Fibroblast of mammary gland (primary cell): ENCODE results near the gene ACD.
A peak's percentile ranks its signal among the peaks of the same experiment; 100 is the strongest.

ENCODE experiments used
- DNase-seq: peaks from one replicate; pipeline ENCODE4 v3.0.0-alpha.2; 2010; ENCODE audit warnings: low read depth
- H3K4me3 ChIP-seq: 2 replicates; pipeline ENCODE4 v1.5.1; 2011; ENCODE audit warnings: low read depth, mild to moderate bottlenecking, low read length, moderate library complexity; ENCODE audit not compliant: control insufficient read depth
- TF ChIP-seq, protein P1 (sequence below): conservative IDR thresholded peaks from 2 replicates; pipeline ENCODE4 v1.5.1; 2011; ENCODE audit warnings: low read depth, low read length, inconsistent platforms; ENCODE audit not compliant: control insufficient read depth, insufficient read depth

Gene ACD

DNA sequence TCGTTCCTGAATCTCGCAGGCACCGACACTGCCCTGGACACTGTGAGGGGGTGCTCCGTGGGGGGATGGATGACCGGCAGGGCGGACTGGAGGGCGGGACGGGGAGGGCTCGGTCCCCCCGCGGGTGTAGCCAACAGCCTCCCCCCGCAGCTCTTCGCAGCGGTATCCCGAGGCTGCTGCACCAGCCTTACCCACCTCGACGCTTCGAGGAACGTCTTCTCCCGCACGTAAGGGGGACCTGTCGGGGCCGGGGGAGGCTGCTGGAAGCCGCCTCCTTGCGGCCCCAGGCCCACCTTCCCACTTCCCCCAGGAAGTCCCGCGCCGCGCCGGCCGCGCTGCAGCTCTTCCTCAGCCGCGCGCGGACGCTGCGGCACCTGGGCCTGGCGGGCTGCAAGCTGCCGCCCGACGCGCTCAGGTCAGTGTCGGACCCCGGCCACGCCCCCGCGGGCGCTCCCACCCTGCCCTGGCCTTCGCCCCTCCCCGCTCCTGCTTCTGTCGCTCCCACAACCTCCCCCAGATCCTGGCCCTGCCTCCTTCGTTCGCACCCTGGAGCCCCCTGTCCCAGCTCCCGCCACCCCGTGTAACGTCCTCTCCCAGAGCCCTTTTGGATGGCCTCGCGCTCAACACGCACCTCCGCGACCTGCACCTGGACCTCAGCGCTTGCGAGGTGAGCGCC lies 11.8 kb downstream of the ACD start:
- TF ChIP-seq, protein P1, sequence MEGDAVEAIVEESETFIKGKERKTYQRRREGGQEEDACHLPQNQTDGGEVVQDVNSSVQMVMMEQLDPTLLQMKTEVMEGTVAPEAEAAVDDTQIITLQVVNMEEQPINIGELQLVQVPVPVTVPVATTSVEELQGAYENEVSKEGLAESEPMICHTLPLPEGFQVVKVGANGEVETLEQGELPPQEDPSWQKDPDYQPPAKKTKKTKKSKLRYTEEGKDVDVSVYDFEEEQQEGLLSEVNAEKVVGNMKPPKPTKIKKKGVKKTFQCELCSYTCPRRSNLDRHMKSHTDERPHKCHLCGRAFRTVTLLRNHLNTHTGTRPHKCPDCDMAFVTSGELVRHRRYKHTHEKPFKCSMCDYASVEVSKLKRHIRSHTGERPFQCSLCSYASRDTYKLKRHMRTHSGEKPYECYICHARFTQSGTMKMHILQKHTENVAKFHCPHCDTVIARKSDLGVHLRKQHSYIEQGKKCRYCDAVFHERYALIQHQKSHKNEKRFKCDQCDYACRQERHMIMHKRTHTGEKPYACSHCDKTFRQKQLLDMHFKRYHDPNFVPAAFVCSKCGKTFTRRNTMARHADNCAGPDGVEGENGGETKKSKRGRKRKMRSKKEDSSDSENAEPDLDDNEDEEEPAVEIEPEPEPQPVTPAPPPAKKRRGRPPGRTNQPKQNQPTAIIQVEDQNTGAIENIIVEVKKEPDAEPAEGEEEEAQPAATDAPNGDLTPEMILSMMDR: no peak
- DNase-seq: no peak
- H3K4me3 ChIP-seq: no peak overlapping the region

DNA sequence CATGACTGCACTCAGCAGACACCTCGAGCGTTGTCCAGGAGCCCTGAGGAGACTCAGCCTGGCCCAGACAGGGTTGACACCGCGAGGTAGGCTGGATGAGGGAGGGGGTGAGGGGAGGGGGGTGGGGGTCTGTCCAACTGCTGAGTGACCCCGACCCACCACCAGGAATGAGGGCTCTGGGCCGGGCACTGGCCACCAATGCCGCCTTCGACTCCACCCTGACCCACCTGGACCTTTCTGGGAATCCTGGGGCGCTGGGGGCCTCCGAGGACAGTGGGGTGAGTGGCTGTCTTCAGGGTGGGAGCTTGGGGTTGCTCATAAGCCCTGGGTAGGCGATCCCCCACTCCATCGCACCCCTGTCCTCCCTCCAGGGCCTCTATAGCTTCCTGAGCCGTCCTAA lies 12.4 kb downstream of the ACD start:
- H3K4me3 ChIP-seq: no peak overlapping the region
- no peak for DNase-seq
- TF ChIP-seq, protein P1: no peak

DNA sequence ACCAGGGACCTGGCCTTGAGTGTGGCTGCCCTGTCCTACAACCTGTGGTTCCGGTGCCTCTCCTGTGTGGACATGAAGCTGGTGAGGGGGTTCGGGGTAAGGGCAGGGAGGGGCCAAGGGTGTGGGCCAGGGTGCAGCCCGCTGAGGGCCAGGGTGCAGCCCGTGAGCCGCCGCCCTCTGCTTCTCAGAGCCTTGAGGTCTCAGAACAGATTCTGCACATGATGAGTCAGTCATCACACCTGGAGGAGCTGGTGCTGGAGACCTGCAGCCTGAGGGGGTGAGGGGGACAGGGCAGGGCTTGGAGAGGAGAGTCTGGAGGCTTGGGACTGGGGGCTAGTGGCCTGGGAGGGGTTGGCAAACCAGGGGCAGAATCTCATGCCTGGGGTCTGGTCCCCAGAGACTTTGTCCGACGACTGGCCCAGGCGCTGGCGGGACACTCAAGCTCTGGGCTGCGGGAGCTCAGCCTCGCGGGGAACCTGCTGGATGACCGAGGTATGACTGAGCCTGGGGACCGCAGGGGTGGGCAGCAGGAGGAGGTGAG lies 12.9 kb downstream of the ACD start:
- TF ChIP-seq, protein P1: no peak
- H3K4me3 ChIP-seq: no peak overlapping the region
- DNase-seq: no peak

DNA sequence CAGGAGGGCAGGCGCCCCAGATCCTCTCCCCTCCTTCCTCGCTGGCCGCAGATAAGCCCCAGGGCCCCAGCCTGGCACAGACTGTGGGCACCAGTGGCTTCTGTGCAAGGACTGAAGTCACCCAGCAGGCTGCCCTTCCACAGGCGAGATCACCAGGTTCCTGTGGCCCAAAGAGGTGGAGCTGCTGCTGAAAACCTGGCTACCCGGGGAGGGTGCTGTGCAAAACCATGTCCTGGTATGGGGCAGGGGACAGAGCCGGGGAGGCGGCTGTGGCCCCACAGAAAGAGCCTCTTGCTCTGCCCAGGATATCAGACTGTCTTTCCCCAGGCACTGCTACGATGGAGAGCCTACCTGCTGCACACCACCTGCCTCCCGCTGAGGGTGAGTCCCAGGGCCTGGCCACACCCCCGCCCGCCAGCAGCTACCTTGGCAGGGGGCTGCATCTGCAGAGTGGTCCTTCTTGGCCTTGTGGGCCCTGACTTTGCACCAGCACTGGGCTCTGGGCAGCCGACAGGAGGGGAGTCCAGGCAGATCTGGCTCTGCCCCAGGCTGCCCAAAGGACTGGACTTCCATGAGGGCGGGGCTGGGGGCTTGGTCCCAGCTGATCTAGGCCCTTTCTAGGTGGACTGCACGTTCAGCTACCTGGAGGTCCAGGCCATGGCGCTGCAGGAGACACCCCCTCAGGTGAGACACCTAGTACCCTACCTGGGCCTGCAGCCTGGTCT lies 14.5 kb downstream of the ACD start:
- H3K4me3 ChIP-seq: no peak overlapping the region
- TF ChIP-seq, protein P1: no peak
- DNase-seq: no peak

DNA sequence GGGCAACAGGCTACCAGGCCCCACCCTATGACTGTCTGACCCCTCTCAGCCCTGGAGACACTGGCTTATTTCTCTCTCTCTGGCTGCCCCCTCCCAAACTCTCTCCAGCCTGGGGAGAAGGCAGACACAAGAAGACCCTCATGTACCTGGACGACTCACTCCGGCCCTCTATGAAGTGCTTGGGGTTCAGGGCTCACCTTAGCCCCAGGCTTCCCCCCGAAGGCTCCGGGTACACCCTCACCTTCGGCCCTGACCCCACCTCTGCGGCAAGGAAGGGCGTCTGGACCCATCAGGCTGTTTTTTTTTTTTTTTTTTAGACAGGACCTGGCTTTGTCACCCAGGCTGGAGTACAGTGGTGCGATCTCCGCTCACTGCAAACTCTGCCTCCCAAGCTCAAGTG lies 16.0 kb downstream of the ACD start:
- H3K4me3 ChIP-seq: no peak overlapping the region
- no peak for DNase-seq

DNA sequence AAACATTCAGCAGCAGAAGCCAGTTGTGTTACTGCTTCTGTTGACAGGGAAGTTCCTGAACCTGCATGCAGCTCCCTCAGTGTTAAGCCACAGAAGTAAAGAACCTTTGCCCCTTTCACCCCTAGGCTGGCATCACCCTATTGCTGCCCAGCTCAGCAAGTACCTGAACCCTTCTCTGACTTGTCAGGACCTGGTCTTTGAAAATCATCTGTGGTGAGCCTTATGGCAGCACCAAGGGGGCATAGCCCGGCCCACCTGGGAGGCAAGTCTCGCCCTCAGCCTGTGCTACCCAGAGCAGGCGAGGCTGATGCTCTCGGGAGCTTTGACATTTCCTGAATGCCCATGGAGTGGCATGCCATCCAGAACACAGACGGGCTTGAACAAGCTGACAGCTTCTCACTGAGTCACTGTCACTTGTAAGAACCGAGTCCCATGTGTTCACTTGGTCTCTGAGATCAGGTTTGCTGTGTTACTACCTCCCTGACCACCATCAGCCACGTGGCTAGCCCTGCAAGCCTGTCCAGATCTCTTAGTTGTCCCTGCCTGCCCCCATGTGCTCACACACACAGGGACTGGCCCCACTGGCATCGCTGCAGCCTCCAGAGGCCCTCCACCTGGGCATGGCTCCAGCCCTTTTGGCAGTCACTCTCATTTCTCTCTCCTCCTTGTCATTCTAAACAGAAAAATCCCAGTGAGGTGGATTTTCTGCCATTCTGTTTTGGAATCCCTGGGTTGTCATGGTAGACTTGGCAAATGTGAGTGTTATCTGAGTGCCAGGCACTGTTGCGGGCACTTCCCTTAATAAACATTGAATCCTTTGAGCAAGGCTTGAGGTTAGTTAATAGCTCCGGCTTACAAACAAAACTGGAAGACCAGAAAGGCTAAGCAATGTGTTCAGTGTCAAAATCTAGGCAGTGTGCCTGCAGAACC lies 18.0 kb downstream of the ACD start:
- TF ChIP-seq, protein P1: no peak
- DNase-seq: peak; percentile 26

More for the DNA sequence above, 16.0 kb downstream of the ACD start:
- TF ChIP-seq, protein P1: no peak

More for the DNA sequence above, 18.0 kb downstream of the ACD start:
- H3K4me3 ChIP-seq: no peak overlapping the region
